ENCODE measurements around the gene EIF5.

DNA sequence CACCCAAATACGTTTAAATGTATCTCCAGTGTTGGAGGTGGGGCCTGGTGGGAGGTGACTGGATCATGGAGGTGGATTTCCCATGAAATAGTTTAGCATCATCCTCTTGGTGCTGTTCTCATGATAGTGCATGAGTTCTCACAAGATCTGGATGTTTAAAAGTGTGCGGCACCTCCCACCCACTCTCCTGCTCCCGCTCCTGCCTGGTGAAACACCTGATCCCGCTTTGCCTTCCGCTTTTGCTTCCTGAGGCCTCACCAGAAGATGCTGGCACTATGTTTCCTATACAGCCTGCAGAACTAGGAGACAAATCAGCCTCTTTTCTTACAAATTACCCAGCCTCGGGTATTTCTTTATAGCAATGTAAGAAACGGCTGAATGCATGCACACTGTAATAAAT, 20.1 kb downstream of the EIF5 start:
- no peak for TF ChIP-seq ZFX (IDR thresholded peaks at IDR 0.05)
- TF ChIP-seq, protein P1, sequence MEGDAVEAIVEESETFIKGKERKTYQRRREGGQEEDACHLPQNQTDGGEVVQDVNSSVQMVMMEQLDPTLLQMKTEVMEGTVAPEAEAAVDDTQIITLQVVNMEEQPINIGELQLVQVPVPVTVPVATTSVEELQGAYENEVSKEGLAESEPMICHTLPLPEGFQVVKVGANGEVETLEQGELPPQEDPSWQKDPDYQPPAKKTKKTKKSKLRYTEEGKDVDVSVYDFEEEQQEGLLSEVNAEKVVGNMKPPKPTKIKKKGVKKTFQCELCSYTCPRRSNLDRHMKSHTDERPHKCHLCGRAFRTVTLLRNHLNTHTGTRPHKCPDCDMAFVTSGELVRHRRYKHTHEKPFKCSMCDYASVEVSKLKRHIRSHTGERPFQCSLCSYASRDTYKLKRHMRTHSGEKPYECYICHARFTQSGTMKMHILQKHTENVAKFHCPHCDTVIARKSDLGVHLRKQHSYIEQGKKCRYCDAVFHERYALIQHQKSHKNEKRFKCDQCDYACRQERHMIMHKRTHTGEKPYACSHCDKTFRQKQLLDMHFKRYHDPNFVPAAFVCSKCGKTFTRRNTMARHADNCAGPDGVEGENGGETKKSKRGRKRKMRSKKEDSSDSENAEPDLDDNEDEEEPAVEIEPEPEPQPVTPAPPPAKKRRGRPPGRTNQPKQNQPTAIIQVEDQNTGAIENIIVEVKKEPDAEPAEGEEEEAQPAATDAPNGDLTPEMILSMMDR (conservative IDR thresholded peaks at IDR 0.05) = no peak

Data from C4-2B (cell line).